RCC 7860 (cell line): Measurements from ENCODE around the gene TADA2B.

ENCODE experiments used
- DNase-seq: peaks from one replicate; pipeline ENCODE4 v3.0.0-alpha.2; 2015; ENCODE audit warnings: low spot score
- FAIRE-seq: peaks from 2 replicates; lab custom pipeline; 2012; peaks lifted over from hg19 to GRCh38; lab: Jason Lieb, UNC

Gene TADA2B

DNA sequence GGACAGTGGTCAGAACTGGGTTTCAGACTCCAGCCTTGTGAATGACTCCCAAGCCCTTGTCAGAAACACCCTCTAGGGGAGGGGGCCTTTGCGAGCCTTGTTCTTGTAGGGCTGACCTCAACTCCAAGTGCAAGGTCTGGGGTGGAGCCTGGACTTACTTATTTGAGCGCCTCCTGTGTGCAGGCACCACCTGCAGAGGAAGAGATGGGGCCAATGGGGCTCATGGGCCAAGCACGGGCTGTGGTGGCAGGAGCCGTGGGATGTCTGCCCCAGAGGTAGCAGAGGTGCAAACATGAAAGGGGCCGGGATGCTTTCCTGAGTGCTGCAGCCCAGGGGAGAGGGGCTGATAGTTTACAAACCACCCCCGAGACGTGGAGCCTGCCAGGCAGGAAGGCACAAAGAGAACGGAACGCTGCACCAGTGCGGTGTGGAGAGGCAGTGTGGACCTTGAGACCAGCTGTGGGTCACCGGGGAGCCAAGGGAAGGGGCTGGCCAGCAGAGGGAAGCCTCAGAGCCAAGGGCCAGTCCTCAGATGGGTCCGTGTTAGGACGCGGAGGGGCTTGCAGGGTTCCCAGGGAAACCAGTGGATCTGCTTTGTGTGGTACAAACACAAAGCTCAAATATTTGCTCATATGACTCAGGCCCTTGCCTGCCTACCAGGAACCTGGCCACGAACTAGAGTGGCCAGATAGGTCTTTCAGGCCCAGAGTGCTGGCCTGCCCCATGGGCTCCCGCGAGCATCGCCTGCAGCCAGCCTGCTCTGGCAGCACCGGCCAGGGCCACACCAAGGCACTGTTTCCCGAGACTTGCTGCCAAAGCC lies 8.7 kb upstream of the TADA2B start:
- FAIRE-seq (no peak), DNase-seq (peak; percentile 72)

DNA sequence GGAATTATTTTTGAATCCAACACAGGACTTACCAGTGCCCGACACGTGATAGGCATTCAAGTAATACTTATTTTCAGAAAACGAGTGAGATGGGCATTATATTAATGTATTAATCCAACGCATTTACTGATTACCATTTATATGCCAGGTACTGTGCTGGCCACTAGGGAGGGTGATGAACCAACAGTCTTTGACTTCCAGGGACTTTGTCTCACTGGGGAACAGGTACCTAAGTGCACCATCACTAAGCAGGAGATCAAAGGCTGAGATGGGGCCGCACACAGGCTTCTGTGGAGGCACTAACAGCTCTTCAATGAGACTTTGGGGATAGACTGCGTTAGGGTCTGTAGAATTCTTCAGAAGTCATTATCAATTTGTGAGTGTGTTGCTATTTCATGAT lies 5.7 kb upstream of the TADA2B start:
- DNase-seq = no peak
- FAIRE-seq = no peak

DNA sequence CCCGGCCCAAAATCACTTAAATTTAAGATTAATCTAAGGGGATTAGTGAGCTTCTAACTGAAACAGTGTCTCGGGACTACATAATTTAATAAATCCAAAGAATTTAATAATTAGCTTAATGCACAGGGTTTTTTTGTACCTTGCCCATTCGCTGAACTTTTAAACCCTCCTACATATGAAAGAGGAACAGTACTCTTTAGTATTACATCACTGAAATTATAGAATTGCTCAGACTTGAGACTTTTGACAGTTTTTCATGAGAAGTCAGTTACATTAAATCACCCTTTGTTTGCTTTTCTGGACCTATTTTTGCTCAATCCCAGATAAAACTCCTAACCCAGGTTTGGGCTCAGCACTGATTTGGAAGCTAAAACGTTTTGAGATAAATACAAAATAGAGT lies 2.4 kb upstream of the TADA2B start:
- no peak for FAIRE-seq
- no peak for DNase-seq

DNA sequence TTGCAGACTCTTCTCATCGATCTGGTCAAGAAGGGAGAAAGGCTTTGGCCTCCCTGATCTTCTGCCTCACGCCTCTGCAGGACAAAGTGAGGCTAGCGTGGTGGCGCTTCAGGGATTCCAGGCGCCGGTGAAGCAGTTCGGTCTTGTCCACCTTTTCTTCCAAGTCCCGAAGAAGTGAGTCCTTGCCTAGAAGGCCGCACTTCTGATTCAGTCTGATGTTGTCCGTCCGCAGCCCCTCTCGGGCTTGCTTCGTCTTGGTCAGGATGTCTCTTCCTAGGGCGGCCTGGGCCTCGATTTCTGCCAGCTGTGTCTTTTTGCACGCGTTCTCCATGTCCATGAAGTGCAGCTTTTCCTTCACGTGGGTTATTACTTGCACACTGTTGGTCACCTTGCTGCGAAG lies 1.9 kb upstream of the TADA2B start:
- DNase-seq (no peak), FAIRE-seq (no peak)

DNA sequence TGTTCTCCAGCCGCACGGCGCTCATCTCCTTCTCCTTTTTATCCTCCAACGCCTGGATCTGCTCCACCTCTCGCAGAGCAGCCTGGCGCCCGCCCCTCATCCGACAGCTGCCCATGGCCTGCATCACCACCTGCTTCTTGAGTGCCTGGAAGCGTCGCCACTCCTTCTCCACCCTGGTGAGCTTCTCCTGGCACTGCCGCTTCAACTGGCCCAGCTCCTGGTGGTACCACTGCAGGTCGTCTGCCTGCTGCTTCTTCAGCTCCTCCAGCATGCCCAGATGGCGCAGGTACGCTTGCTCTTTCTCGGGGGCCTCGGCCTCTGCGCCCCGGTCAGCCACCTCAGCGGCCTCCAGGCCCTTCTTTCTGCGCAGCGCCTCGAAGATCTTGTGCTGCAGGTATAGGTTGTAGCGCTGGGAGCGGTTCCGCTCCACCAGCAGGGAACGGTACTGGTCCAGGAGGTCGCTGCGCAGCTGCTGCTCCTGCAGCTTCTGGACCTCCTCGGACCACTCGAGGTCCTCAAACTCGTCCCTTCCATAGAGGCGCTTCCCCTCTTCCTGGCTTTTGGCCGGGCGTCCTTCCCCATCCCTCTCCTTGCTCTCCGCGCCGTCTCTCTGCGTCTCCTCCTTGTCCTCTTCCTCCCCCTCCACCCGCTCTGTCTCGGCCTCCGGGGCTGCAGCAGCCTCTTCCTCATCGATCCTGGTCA lies 1.2 kb upstream of the TADA2B start:
- DNase-seq (no peak), FAIRE-seq (no peak)

DNA sequence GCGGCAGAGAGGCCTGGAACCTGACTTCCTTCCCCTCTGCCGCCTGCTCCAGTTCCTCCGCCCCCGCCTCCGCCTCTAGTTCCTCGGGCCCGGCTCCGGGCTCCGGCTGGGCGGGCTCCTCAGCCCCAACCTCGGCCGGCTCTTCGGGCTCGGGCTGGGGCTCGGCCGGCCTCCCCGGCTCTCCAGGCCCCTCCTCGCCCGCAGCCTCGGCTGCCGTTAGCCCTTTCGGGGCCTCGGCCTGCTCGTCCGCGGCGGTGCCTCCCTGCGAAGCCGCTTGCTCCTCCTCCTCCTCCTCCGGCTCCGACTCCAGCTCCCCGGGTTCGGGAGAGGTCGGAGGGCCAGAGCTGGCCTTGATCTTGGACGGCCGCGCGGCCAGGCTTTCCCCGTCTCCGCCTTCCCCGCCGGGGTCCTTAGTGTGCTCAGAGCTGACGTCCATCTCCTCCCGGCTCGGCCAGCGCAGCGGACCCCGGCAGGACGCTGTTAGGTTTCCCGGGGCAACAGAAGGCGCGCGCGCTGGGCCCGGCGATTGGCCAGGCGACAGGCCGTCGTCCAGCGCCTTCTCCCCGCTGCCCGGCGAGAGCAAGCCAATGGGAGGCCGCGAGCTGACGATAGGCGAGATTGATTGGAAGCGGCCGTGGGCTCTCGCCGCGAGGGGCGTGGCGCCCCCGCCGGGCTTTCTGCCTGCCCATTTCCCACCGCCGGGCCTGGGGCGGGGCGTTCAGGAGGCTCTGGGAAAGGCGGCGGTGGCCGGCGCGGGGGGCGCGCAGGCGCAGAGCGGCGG lies 479 bp upstream of the TADA2B start:
- DNase-seq = peak; percentile 97
- FAIRE-seq = peak; percentile 48

DNA sequence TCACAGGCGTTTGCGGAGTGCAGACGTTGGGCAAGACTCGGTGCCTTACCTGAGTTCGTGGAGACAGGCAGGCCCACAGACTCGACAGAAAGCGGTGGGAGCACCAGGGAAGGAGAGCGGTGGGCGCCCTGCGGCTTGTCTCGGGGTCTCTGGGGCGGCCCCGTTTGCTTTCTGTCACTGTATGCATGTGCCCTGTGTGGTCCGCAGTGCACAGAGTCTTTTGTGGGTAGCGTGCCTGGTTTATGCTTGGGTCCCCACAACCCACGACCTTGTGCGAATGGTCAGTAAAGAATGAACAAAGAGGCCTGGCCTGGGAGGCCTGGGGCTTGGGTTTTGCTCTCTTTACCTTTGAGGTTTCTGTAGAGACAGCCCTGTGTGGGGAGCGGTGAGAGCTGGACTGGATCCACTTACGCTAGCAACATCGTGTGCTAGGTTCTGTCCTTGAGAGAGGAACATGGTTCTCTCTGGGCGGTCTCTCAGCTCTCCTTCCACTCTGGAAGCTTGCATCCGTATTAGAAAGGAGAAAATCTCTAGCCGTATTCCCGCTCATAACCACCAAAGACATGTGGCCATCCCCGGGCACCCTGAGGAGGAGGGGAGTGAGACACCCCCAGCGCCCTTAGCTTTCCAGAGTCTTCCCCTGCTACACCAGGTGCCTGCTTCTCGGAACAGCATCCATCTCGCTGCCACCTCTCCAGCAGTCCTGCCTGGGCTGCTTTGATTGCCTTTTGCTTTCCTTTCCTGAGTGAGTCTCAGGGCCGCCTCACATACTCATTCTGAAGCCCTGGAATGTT lies 1.2 kb downstream of the TADA2B start:
- DNase-seq (no peak), FAIRE-seq (no peak)

DNA sequence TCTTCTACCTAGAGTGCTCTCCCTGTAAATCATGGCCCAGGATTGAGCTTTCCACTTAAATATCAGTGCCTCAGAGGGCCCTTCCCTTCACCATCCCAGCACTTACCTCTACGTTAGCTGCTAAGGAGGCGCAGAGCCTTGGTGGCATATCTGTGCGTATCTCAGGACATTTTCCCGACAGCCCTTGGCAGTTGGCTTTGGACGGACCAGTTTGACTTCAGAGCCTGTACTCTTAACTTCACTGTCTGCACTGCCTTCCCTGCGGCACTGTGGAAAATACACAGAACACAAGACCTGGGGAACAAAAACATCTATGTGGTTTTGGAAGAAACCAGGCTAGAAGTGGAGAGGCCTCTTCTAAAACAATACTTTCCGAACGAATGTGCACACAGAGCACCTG lies 2.4 kb downstream of the TADA2B start:
- FAIRE-seq (no peak), DNase-seq (no peak)

DNA sequence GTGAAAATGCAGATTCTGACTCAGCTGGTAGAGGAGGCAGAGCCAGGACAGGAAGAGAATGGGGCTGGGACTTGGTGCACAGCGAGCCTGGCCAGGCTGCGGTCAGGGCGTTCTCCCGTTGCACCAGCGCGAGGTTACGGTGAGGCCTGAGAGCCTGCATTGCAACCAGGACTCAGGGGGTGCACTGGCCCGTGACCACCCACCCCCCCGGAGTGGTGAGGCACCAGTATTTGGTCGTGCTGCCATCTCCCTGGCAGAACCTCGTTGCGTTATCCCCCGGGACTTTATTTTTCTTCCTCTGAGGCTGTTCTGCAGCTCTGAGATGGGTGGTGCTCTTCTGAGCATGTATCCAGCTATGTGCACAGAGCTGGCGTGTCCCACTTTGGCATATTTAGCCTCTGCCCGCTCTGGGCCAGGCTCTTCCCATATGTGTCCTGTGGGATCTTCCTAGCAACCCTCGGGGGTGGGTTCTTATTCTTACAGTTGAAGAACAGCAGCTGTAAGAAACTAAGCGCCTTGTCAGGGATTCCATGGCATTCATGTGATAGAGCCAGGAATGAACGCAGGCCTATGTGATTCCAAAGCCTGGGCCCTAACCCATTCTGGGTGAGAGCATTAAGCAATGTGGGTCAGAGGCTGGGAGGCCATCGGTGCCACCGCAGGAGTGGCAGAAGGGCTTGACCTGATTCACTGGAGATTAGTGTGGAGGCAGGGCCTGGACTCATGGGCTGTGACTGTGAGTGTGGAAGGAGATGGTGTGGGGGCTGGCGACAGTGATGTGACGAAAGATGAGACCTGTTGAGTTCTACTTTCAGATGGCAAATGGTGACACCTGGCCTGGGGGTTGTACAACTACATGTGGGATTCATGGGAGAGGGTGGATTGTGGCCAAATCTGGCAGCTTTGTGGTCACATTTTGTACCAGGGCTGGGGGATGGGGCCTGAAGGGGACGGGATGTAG lies 3.1 kb downstream of the TADA2B start:
- FAIRE-seq = peak; percentile 93
- DNase-seq = peak; percentile 89

DNA sequence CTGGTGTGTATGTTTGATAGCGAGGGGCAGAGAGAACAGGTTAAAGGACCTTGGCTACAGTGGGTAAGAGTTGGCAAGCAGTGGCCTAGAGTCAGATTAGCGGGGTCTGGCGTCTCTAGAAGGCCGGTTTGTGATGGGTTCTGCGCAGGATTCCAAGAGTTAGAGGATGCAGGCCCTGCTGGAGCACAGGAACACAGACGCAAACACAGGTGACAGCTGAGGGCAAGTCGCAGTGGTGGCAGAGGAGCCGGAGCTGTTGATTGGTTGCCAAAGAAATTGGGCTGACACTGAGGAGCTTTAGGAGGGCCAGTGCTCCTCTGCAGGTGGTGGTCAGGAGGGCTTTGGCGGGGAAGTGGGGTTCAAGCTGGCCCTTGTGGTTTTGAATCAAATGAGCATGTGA lies 3.8 kb downstream of the TADA2B start:
- DNase-seq = no peak
- FAIRE-seq = no peak

DNA sequence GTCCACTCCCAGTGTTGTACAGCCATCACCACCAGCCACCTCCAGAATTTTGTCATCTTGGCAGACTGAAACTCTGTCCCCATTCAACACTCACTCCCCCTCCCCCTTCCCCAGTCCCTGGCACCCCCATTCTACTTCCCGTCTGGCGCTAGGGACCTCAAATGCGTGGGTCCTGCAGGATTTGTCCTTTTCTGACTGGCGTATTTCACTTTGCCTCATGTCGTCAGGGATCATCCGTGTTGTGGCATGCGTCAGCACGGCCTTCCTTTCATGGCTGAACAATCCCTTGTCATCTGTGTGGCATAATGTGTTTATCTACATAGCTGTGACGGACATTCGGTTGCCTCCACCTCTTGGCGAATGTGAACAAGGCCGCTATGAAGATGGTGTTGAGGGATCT lies 5.5 kb downstream of the TADA2B start:
- FAIRE-seq (no peak), DNase-seq (no peak)

DNA sequence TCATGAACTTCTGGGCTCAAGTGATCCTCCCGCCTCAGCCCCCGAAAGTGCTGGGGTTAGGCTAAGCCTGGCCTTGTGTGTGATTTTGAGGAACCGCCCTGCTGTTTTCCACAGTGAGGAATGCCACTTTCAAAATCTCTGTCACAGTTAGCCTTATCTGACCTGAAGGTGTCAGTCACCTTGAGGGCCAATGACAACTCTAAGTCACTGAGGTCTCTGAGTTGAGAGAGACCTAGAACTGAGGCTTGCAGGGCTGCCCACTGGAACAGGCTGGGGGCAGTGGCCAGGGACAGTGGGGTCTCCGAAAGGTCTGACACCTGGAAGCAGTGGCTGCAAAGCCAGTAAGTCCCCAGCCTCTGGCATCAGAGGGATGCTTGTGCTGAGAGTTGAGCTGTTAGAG lies 6.1 kb downstream of the TADA2B start:
- FAIRE-seq (no peak), DNase-seq (no peak)

DNA sequence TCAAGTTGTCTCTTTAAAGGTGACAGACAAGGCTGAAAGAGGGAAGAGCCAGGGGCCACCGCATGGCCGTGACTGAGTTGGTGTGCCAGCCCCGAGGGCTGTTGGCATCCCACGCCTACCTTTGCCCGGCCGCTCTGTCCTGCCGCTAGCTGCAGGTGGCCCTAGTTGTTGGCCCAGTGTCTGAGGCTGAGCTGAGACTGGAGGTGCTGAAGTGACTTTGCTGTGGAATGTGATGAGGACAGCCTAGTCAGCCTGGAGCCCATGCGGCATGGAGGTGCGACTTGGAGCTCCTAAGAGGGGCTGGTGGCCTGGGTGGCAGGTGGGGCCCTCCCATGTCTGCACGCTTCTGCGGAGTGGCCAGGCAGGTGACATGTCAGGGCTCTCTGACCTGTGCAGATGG lies 6.6 kb downstream of the TADA2B start:
- no peak for DNase-seq
- FAIRE-seq = no peak

DNA sequence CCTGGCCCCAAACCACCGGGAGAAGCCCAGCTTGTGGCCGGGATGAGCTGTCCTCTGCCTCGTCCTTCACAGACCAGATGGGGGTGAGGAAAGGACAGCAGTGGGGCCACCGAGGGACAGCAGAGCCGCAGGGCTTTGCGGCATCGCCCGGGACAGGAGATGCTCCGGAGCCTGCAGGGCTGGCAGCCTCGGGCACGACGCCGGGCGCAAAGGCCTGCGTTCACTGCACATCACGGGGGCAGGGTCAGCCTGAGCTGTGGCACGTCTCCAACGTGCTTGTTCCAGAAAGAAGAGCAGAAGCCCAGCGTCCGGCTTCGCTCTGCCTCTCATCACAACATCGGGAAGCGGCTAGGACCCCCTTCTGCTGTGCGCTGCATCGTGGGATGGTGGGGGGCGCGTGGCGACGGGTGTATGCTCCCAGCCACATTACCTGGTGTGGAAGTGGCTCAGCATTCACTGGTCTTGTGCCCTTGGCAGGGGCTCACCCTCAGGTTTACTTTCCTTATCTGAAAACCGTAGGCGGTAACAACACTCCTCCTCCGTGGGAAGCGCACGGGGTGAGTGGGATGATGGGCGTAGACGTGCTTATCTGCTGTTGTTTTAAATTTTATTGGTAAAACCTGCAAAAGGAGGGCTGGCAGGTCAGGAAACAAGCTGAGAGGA lies 7.4 kb downstream of the TADA2B start:
- no peak for DNase-seq
- no peak for FAIRE-seq

DNA sequence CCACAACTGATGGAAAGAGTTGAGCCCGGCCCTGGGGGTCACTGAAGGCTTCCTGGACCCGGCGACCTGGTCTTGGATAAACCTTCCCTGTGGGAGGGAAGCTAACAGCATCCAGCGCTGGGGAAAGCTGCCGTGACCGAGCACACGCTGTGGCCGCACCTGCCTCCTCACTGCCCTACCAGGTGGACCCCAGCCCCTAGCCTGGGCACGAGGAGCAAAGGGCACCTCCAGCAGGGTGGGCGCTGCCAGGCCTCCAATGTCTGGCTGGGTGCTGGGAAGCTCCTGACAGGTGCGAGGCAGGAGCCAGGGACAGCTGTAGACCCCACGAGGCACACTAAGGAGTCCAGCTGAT lies 7.9 kb downstream of the TADA2B start:
- FAIRE-seq (no peak), DNase-seq (no peak)

DNA sequence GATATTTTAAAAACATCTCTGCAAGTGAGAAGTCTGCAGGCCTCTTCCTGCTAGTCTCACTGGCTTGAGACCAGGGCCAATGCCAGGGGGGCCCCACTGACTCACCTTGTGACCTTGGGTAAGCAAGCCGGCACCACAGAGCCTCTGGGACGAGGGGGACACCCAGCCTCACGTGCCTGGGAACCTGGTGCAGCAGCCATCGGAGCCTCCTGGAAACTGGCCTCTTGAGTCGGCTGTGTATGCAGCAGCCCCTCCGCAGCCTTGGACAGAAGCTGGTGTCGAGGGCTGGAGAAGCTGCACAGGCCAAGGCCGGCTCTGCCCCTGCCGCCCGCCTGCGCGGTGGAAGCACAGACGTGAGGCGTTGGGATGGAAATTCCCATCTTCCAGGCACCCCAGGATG lies 8.7 kb downstream of the TADA2B start:
- no peak for FAIRE-seq

DNA sequence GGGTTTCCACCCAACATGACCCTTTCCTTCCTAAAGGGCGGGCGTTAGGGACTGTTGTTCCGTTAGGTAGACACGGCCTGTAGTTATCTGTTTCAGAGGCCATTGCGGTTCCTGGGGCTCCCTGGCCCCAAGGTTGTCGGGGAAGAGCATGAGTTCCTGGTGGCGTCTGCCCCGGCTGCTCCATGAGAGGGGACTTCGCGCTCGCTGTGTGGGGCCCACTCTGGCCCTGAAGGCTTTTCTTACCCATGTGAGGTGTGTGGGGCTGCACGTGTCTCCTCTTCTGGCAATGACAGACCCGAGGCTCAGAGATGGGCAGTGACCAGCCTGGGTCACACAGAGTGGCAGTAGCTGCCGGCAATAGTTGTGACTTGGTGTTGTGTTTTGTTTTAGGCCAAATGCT lies 9.1 kb downstream of the TADA2B start:
- DNase-seq (no peak), FAIRE-seq (no peak)

More for the DNA sequence above, 8.7 kb downstream of the TADA2B start:
- no peak for DNase-seq

DNA sequence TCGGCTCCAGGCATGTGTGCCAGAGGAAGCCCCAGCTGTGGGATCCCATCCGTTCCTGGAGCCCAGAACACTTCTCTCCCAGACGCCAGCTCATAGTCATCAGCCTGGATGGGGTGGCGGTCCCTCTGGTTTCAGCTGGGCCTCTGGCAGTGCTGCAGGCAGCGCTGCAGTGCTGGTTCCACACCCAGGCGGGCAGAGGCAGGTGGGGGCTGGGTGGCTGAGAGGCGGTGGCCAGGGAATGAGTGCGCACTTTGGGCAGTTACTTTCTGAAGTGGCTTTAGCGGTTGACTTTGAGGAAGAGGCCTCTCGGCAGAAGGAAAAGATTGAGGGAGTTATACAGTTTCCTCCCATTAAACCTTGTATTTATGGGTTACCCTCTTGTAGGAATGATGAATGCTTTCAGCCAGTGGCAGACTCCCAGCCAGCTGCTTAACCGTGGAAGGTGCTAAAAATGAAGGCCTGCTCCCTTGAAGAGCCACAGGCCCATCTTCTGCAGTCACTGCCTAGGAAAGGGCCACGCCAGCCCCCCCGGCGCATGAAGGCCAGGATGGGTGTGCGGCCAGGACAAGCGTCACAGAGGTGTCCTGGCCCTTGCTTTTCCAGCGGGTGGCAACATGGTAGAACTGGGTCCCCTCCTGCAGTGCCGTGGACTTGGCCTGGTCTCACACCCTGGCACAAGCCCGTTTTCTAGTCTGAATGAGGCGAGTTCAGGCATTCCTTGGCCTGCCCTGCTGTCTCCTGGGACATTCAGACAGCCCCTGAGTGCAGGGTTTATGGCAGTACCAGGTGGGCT lies 9.9 kb downstream of the TADA2B start:
- FAIRE-seq (no peak), DNase-seq (no peak)
